ENCODE results near the gene BLTP2. TPM values are rescaled to one million over a fixed set of nuclear protein-coding genes. Genes with fewer than 3 reads are reported as not detected.
"Not testable (repeated sequence)": the region's sequence is repeated elsewhere in the genome, so short reads cannot be mapped to it uniquely, and the experiment has no call there.

BLTP2 gene
- polyA plus RNA-seq, 1 donor from 2014 or later, result 41.4 TPM

DNA sequence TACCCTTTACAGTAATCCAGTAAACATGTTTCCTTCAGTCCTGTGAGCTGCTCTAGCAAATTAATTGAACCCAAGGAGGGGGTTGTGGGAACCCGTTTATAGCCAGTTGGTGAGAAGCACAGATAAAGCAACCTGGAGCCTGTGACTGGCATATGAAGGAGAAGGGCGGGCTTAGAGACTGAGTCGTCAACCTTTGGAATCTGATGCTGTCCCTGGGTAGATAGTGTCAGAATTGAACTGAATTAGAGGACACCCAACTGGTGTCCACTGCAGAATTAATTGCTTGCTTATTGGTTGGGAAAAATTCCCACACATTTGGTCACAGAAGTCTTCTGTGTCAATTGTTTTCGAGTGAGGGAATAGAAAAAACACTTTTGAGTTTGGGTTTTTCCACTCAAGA is 18.1 kb downstream of the BLTP2 start:
- H3K27ac Mint-ChIP-seq, result no peak overlapping the region
- peaks cover 0 to 4% (median 0%) of the 10 kb centered on the region in 3 donors for H3K4me1 Mint-ChIP-seq
- no peaks in the 10 kb centered on the region for H3K9me3 Mint-ChIP-seq
- no peak overlapping the region for H3K4me3 Mint-ChIP-seq
- peaks cover 4% of the 10 kb centered on the region for H3K36me3 Mint-ChIP-seq
- H3K27me3 Mint-ChIP-seq, result no peaks in the 10 kb centered on the region

DNA sequence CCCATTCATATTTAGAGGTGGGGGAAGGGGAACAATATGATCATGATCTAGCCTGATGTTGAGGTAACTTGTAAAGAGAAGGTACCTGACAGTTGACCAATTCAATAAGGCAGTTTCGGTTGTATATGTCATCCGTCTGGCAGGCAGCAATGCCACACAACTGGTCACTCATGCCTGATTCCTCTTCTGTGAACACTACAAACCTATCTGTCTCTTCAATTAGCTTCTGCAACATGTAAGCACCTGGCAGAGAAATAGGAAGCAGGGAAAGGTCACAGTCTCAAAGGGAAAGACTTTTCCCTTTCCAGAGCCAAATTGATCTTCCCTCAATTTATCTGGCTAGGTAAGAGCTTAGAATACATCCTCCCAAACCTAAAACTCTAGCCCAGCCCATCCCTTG is 20.8 kb downstream of the BLTP2 start:
- H3K9me3 Mint-ChIP-seq, result no peaks in the 10 kb centered on the region
- H3K27ac Mint-ChIP-seq, result no peak overlapping the region
- peaks cover 0 to 4% (median 0%) of the 10 kb centered on the region in 3 donors for H3K4me1 Mint-ChIP-seq
- peaks cover 6% of the 10 kb centered on the region for H3K36me3 Mint-ChIP-seq
- H3K4me3 Mint-ChIP-seq, result no peak overlapping the region
- no peaks in the 10 kb centered on the region for H3K27me3 Mint-ChIP-seq

DNA sequence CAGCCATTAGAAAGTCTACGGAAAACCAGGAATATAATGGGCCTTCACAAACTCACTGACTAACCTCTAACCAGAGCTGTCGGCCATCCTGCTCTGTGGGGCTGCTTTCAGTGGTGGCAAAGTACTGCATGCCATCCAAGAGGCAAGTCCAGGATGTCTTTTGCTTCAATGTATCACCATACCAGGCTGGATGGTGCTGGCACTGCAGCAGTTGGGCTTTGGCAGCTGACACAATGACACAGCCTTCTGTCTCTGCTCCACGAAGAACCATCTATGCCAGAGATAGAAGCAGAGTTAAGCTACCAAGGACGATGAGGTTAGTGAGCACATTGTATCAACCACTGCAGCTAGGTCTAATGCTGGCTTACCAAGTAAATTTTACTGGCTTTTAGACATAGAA is 21.3 kb downstream of the BLTP2 start:
- Mint-ChIP-seq H3K36me3 (peaks cover 6% of the 10 kb centered on the region), H3K4me1 (peaks cover 0 to 4% (median 0%) of the 10 kb centered on the region in 3 donors)

DNA sequence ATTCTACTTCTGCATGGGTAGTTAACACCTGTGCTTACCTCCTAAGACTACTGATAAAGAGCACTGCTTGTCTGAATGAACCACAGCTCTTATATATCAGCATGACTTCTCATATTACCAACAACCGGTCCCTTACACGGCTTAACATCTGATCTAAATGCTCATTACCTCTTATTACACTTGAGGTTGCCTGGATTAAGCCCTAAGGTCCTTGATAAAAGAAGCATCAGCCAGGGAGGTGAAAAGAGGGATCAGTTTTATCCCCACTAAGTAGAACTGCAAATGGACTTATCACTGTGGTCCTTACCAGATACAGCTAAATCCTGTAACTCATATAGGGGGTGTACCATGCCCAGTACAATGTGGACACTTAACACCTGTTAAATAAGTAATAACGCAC is 22.8 kb downstream of the BLTP2 start:
- Mint-ChIP-seq H3K4me3 (no peak overlapping the region), H3K9me3 (no peaks in the 10 kb centered on the region), H3K27me3 (no peaks in the 10 kb centered on the region), H3K4me1 (peaks cover 0 to 3% (median 0%) of the 10 kb centered on the region in 3 donors), H3K36me3 (peaks cover 6% of the 10 kb centered on the region), H3K27ac (peak overlapping the region in 1 of 3 donors; percentile 16)

More for the DNA sequence above, 21.3 kb downstream of the BLTP2 start:
- Mint-ChIP-seq H3K4me3 (no peak overlapping the region), H3K27me3 (no peaks in the 10 kb centered on the region), H3K27ac (no peak overlapping the region), H3K9me3 (no peaks in the 10 kb centered on the region)

DNA sequence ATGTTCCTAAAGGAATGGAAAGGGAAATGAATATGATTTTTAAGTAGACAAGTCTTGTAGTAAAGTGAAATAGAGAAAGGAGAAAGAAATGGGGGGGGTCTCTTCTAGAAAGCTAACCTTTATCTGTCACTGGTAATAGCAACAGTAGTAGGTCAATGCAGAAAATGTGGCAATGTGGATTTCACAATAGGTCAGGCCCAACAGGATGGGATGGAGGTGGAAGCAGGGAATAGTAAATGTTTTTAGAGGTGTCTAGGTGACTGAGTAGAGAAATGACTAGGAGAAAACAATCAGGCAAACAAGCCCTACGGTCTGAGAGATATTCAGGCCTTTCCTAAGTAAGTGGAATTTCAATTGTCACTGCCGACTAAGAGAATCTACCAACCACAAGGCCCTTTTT is 24.9 kb downstream of the BLTP2 start:
- Mint-ChIP-seq H3K27me3 (no peaks in the 10 kb centered on the region), H3K36me3 (peaks cover 6% of the 10 kb centered on the region), H3K9me3 (no peaks in the 10 kb centered on the region), H3K4me1 (peaks cover 1 to 3% (median 1%) of the 10 kb centered on the region in 3 donors), H3K27ac (no peak overlapping the region), H3K4me3 (no peak overlapping the region)

DNA sequence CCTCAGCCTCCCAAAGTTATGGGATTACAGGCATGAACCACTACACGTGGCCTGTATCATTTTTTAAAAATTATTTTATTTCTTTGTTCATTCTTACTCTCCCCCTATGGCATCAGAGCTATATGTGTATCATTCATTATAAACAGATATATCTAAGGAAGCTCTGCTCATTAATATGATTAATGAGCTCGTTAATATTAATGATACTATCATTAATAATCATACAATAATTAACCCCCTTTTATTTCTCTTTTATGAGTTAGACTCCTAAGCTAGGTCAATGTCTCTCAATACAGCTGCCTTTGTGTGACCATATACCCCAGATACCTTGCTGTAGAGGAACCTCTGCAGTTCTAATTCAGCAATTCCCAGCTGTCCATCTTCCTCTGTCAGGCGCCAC is 26.5 kb downstream of the BLTP2 start:
- H3K27me3 Mint-ChIP-seq, result no peaks in the 10 kb centered on the region
- H3K4me1 Mint-ChIP-seq, result peaks cover 3 to 8% (median 3%) of the 10 kb centered on the region in 3 donors
- no peaks in the 10 kb centered on the region for H3K9me3 Mint-ChIP-seq
- H3K27ac Mint-ChIP-seq, result no peak overlapping the region
- peaks cover 4% of the 10 kb centered on the region for H3K36me3 Mint-ChIP-seq
- peak overlapping the region in 1 of 4 donors; percentile 30 for H3K4me3 Mint-ChIP-seq

DNA sequence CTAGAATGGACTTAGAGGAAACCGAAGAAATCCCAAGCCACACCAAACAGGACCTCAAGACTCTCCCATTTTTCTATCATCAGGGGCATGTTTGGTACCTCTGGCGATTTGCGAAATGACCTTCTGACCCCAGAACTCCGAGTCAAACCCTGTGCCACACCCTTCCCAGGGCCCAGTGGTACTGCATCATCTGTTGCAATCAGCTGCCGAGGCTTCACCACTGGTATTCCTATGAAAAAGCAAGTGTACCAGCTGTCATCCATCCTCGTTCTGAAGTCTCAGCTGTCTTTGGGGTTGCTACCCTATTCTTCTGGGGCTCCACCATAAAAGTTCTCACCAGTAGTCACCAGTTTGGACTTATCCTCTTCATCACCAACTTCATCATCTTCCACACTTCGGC is 28.7 kb downstream of the BLTP2 start:
- Mint-ChIP-seq H3K36me3 (peaks cover 1% of the 10 kb centered on the region), H3K4me1 (peaks cover 10 to 19% (median 11%) of the 10 kb centered on the region in 3 donors), H3K27me3 (no peaks in the 10 kb centered on the region), H3K9me3 (no peaks in the 10 kb centered on the region), H3K4me3 (no peak overlapping the region), H3K27ac (no peak overlapping the region)

DNA sequence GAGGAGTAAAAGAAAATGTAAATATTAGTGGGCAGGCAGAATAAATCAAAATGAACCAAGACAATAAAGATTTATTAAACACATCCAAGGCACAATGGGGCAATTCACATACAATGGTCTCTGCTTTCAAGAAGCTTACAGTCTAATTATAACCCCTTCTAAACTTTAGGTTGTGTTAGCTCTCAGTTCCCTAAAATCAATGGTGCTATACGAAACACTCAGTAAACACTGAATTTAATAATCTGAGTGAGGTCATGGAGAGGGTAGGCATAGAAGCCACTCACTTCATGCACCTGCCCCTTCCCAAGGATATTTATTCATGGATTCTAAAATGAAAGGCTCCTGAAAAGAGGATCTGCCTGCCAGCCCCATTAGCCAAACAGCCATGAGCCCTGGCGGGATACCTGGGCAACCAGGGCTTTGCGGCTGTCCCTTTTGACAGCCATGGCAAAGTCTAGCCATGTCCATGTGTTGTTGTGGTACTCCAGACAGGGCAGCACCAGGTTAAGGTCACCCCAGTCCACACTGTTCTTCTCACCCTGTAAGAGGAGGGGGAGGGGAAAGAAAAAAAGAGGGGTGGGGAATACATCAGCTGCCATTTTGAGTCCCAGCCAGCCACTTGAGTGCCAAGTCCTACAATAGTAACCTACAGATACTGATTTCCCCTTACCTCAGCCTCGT is 29.6 kb downstream of the BLTP2 start:
- Mint-ChIP-seq H3K27me3 (no peaks in the 10 kb centered on the region), H3K9me3 (no peaks in the 10 kb centered on the region), H3K4me1 (peaks cover 11 to 19% (median 13%) of the 10 kb centered on the region in 3 donors), H3K27ac (no peak overlapping the region), H3K36me3 (peaks cover 1% of the 10 kb centered on the region), H3K4me3 (no peak overlapping the region)

DNA sequence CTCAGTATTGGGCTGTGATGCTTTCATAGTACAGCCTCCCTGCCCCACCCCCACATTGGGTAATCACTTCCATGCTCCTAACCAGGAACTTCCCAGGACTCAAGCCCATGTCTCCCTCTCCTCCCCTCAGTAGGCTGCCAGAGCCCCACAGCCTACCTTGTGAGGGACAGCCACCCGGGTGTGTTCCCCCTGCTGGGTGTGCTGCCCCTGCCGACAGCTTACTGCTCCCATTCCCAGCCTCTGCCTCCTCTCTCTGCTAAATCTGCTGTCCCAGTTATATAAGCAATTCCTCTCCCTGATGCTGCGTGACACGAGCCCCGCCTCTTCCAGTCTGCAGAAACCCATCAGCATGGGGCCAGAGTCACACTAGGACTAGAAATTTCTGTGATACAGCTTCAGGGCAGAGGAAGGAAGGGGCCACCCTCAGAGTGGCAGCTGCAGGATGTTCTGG is 31.0 kb downstream of the BLTP2 start, which contains the start of gene RSKR:
RSKR (minus strand) TSS at position 255 of the 451 bp plus-strand sequence; CDS start at position 231, 24 bp downstream.
- Mint-ChIP-seq H3K4me3 (no peak within 1 kb of the TSS), H3K4me1 (peaks cover 11 to 19% (median 13%) of the 10 kb centered on the region in 3 donors), H3K36me3 (no peaks in the 10 kb centered on the region), H3K9me3 (no peaks in the 10 kb centered on the region), H3K27me3 (no peaks in the 10 kb centered on the region), H3K27ac (peak within 1 kb of the TSS in 1 of 3 donors; percentile 35)

DNA sequence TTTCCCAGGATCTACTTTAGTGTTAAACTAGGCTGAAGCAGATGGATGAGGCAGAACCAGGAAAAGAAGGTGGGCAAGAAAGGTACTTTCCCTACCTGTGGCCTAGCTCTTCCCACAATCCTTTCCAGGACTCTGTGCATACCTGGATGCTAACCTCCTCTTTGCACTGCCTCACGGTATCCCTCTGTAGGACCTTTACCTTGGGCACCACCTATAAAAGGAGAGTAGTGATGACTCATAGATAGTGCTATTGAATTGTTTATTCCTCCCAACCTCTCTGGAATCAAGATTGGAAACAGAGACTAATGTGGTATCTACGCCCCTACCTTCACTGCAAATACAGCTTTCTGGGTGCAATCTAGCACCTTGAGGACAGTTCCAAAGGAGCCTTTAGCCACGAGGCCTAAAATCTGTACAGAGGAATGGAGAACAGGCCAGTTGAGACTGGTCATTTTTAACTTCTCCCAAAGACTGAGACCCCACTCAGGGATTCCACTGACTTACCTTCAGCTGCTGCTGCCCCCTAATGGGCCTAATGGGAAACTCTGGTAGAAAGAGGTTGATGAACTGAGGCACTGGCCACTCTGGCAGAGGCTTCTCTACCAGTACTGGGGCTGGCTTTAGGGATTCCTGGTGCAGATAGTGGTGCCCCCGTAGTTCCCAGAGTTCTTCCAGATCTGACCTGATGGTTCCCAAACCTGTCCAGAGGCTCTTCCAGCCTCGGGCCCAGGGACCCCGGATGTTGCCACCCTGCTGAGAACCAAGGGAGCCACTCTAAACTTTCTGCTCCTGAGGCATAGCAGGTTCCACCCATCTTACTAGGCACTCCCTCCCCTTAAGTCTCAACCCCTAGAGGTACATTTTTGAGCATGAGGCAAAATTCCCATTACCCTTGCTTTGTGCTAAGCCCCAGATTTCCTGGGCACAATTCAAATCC is 31.8 kb downstream of the BLTP2 start:
- Mint-ChIP-seq H3K4me3 (no peak overlapping the region), H3K27ac (no peak overlapping the region), H3K27me3 (no peaks in the 10 kb centered on the region), H3K9me3 (no peaks in the 10 kb centered on the region), H3K36me3 (no peaks in the 10 kb centered on the region), H3K4me1 (peaks cover 11 to 19% (median 13%) of the 10 kb centered on the region in 3 donors)

DNA sequence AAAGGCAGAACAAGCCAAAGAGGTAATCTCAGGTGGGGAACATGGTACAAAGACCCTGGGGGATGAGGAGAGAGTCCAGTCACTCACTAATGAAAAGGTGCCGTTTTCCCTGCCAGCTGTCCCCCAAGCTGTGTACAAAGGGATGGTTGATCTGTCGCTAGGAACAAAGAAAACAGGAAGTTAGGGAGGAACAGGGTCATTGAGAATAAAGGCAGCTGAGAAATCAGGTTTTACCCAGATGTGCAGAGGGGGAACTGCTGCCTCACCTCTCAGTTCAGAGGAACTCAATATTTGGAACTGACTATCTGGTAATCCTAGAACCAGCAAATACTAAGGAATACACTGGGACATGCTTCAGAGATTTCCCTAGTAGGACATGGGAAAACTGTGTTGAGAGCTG is 32.4 kb downstream of the BLTP2 start:
- Mint-ChIP-seq H3K4me3 (no peak overlapping the region), H3K27me3 (no peaks in the 10 kb centered on the region), H3K36me3 (no peaks in the 10 kb centered on the region), H3K9me3 (no peaks in the 10 kb centered on the region), H3K4me1 (peaks cover 11 to 19% (median 13%) of the 10 kb centered on the region in 3 donors), H3K27ac (peak overlapping the region in 1 of 3 donors; percentile 48)

DNA sequence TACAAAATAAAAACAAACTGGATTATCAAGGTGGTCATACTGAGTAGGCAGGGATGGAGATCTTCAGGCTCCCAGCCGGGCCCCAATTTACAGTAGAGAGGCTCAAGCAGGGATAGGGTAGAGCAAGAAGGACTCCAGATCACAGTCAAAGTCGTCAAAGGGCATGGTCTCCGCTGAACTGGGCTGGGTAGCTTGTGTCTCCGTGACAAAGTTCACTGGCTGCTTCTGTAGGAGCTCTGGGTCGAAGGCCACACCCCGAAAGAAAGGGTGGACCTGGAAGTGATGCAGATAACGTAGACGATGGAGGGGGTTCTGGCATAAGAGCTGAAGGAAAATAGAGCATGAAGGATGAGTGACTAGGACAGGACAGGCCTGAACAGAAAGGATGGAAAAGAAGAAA is 34.6 kb downstream of the BLTP2 start:
- peak overlapping the region in 2 of 3 donors; percentile 29 to 92 for H3K27ac Mint-ChIP-seq
- no peaks in the 10 kb centered on the region for H3K9me3 Mint-ChIP-seq
- peaks cover 1% of the 10 kb centered on the region for H3K36me3 Mint-ChIP-seq
- H3K4me3 Mint-ChIP-seq, result peak overlapping the region in 1 of 4 donors; percentile 28
- H3K4me1 Mint-ChIP-seq, result peaks cover 8 to 19% (median 13%) of the 10 kb centered on the region in 3 donors
- no peaks in the 10 kb centered on the region for H3K27me3 Mint-ChIP-seq

DNA sequence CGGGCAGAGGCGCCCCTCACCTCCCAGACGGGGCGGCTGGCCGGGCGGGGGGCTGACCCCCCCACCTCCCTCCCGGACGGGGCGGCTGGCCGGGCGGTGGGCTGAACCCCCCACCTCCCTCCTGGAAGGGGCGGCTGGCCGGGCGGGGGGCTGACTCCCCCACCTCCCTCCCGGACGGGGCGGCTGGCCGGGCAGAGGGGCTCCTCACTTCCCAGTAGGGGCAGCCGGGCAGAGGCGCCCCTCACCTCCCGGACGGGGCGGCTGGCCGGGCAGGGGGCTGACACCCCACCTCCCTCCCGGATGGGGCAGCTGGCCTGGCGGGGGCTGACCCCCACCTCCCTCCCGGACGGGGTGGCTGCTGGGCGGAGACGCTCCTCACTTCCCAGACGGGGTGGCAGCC is 40.9 kb downstream of the BLTP2 start:
- H3K27me3 Mint-ChIP-seq, H3K9me3 Mint-ChIP-seq: not testable (repeated sequence)
- peak overlapping the region in 1 of 3 donors; percentile 87 for H3K27ac Mint-ChIP-seq

DNA sequence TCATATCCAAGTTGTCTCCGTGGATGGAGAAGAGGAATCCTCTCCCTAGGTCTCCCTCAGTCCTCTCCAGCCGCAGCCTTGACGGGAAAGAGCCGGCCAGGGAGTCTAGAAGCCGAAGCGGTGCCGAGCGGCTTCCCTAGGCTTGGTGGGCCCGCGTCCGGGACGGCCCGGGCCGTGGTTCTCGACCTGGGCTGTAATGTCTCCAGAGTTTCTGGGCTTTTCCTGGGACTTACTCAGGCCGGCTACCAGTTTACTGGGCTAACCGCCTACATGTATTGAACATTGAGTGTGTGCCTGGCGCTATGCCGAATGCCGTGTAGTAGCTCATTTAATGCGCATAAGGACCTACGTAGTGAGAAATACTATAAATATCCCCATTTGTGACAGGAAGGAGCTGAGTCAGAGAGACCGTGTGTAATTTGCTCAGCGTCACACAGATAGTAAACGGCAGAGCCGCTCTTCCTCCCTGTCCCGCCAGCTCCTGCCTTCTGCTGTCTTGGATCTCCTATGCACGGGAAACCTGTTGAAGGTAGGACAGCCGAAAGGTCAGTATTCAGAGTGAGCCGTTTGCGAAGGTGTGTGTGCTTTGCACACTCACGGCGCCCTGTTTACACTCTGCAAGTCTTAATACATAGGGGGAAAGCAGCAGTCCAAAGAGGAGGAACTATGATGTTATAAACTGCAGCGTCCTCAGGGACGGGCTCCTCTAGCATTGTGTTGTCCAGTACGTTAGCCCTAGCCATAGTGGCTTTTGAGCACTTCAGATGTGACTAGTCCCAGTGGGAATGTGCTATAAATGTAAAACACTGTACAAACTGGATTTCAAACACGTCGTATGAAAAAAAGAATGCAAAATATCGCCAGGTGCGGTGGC is 45.4 kb downstream of the BLTP2 start:
- peaks cover 6 to 20% (median 20%) of the 10 kb centered on the region in 3 donors for H3K4me1 Mint-ChIP-seq
- H3K27me3 Mint-ChIP-seq, result no peaks in the 10 kb centered on the region
- H3K9me3 Mint-ChIP-seq, result no peaks in the 10 kb centered on the region
- no peaks in the 10 kb centered on the region for H3K36me3 Mint-ChIP-seq
- H3K27ac Mint-ChIP-seq, result peak overlapping the region; percentile 92 to 98 (median 93)
- H3K4me3 Mint-ChIP-seq, result peak overlapping the region; percentile 86 to 98 (median 94)

More for the DNA sequence above, 40.9 kb downstream of the BLTP2 start:
- H3K4me1 Mint-ChIP-seq, H3K4me3 Mint-ChIP-seq, H3K36me3 Mint-ChIP-seq: not testable (repeated sequence)
